Kidney glomerular epithelial cell (primary cell): ENCODE data around the gene CDCA4.
"Not testable (repeated sequence)": the region's sequence is repeated elsewhere in the genome, so short reads cannot be mapped to it uniquely, and the experiment has no call there.

ENCODE experiments used
- DNase-seq: peaks from one replicate; lab custom pipeline; 2025; lab: John Stamatoyannopoulos, UW

CDCA4 gene

DNA sequence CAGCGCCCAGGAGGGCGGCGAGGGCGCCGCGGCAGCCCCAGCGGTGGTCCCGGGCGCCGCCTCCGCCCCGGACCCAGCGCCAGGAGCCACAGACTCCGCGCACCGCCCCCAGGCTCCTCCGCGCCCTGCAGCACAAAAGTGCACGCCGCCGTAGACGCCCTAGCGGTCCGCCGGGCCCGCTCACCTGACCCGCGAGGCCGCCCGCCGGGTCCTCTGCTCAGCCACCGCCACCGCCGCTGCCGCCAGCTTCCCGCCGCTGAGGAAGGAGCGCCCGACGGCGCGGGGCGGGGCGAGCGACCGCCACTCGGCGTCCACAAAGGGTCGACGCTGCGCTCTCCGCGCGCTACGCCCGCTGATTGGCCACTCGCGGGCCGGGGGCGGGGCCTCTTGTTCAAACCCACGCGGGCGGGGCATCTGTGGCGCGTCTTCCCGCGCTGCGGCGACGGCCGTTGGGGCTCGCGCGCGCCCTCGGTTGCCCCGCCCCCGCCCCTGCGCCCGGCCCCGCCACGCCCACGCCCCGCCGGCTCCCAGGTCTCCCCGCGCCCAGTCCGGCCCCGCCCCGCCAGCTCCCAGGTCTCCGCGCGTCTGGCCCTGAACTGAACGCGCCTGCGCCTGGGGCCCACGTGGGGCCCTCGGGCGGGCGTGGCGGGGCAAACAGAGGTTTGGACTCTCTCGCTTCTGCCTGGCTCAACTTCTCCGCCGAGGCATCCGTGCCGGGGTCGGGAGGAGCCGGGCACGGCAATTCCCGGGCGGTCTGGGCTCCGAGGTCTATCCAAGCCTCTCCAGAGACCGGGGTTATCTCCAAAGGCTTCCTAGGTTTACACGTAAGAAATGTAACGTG is at the start of gene CDCA4:
TSS of gene CDCA4 (minus strand) at position 269 of the 841 bp plus-strand sequence. CDS start 9,154 bp downstream, outside the sequence.
- peak; percentile 93 for DNase-seq

DNA sequence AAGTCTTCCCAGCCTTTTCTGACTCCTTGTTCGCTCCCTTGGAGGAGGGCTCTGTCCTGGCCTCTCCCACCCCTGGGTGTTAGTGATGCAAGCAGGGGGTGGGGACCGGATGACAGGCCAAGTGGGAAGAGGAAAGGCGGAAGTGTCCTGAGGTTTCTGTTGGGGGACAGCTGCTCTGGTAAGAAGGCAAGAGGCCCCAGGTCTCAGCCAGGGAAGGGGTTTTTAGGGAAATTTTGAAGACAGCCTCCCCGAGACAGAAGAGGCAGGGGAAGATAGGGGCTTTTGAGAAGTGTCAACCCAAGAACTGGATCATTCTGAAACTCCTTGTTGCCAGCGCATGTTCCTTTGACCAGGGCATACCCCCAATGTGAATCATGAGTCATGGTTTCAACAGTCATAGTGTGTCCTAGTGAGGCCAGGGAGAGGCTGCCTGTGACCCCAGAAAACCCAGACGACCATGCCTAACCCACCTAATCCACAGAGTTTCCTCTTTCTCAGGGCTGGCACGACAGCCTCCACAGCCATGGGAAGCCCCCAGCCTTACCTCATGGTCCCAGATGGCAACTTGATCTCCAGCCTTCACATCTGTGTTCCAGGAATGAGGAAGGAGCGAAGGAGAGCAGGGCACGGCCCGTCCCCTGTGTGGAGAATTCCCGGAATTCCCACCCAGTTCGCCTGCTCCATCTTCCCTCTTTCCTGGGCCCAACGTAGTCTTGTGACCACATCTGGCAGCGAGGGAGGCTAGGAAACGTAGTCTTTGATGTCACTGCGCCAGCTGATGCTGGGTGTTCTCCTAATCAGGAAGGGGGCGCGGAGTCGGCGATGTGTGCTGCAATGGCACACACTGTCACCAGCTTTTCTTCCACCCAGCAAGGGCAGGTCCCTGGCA is 49.2 kb upstream of the CDCA4 start:
- no peak for DNase-seq

DNA sequence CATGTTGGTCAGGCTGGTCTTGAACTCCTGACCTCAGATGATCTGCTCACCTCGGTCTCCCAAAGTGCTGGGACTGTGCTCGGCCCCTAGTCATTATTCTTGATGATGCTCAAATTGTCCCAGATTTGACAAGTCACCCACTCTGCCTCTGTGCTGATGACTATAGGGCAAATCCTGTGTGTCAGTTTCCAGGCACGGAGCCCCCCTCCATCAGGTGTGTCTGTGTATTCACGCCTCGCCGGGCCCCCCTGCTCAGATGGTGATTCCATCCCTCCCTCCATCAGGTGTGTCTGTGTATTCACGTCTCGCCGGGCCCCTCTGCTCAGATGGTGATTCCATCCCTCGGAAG is 48.6 kb upstream of the CDCA4 start:
- DNase-seq, result no peak

GRCh38 chr14:105068818-105069217 is 47.9 kb upstream of the CDCA4 start:
- DNase-seq, result no peak

- no peak for DNase-seq
Observed at GRCh38 chr14:105067969-105068301, 47.1 kb upstream of the CDCA4 start.

- DNase-seq, result peak; percentile 39
Observed at GRCh38 chr14:105067140-105067968, 46.5 kb upstream of the CDCA4 start.

DNA sequence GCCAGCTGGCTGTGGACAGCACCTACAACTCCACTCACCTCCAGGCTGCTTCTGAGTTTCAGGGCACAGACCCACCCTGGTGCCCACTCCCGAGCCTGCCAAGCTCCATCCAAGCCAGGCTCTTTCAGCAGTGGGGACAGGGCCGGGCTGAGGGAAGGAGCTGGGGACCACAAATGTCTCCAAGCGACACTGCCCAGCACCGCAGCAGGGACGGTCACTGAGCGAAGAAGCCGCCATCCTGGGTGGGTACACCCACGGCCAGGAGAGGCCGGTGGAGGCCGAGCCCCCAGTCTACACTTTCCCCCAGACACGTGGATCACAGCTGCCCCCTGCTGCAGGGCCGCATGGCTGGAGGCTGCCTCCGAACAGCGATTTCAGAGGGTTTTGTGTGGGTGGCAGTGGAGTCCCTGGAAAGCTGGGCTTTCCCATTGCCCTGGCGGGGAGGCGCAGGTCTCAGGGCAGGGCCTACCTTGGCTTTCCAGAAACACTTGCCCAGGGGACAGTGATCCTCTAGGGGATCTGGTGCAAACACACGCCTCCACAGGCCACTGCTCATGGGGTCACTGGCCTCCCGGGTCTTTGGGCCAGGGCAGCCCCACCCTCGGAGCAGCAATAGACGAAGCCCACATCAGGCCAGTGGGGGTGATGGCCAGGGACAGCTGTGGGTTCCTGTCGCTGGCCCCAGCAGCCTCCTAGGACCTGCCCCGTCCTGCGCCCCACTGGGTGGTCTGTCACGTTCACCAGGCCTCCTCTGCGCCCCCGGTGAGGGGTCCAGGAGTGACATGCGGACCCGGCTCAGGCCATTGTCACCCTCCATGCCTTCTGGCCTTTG is 45.6 kb upstream of the CDCA4 start:
- DNase-seq, result no peak

GRCh38 chr14:105065280-105066228 is 44.7 kb upstream of the CDCA4 start, which contains the start of gene GPR132:
Gene GPR132 (minus strand): TSS chr14:105065430. CDS start chr14:105055420, 10,010 bp downstream.
- DNase-seq, result no peak

DNA sequence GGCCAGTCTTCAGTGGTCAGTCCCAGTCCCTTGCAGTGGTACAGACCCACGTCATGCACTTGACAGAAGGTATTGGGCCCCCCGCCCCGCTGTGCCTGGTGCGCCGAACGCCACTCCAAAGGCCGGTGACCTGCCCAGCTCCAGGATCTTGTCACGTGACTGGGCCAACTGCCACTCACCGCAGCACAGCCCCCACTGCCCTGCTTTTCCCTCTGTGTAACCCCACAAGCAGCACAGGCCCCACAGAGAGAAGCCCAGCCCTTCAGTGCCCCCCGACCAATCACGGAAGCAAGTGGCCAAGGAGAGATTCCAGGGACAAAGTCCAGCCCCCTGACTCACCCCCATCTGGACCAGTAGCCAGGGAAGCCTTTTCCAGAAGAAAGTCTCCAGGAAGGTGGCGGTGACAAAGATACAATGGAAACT is 43.8 kb upstream of the CDCA4 start:
- DNase-seq, result no peak

DNA sequence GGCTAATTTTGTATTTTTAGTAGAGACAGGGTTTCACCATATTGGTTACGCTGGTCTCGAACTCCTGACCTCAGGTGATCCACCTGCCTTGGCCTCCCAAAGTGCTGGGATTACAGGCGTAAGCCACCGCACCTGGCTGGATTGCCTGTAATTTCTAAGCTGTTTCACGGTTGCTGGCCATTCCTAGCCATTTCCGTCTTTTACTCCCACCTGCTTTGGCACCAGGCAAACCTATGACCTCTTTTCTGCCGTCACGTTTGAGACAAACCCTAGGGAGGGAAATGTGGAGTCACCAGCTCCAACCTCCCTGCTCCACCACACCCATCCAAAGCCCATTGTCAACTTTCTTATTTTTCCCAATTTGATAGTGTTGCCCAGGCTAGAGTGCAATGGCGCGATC is 43.1 kb upstream of the CDCA4 start:
- DNase-seq, result no peak

DNA sequence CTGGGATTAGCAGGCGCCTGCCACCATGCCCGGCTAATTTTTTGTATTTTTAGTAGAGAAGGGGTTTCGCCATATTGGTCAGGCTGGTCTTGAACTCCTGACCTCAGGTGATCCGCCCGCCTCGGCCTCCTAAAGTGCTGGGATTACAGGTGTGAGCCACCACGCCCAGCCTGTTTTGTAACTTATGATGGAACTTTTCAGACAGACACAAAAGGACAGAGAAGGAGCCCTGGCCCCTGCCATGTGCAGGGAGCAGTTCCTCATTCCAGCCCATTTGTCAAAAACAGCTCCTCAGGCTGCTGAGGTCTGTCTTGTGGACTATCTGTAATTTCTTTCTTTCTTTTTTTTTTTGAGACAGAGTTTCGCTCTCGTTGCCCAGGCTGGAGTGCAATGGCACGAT is 42.6 kb upstream of the CDCA4 start:
- not testable (repeated sequence) for DNase-seq

DNA sequence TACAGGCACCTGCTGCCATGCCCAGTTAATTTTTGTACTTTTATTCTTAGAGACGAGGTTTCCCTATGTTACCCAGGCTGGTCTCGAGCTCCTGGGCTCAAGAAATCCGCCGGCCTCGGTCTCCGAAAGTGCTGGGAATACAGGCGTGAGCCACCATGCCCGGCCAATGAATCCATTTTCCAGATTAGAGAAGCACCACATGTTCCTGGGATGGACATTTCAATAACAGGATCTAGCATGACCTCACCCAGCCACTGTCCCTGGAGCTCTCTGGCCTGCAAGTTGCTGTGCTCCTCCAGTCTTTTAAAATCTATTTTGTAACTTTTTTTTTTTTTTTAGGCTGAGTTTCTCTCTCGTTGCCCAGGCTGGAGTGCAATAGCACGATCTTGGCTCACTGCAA is 42.2 kb upstream of the CDCA4 start:
- DNase-seq, result no peak

DNA sequence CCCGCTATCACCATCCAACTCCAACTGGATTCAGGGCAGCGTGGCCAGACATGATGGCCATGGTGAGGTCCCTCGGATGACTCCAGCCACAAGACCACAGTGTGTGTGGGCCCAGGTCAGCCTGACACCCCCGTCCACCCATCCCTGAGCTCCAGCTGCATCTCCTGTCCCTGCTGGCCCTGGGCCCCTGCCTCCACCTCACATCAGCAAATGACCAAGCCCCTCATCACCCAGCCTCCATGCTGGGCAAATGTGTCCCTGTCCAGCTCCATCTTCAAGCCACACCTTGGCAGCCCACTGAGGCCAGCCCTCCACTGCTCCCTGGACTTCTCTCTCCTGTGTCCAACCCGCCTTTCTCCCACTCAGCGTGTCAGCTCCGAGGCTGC is 41.2 kb upstream of the CDCA4 start:
- no peak for DNase-seq

GRCh38 chr14:105061428-105062047 is 40.7 kb upstream of the CDCA4 start:
- DNase-seq, result no peak

DNA sequence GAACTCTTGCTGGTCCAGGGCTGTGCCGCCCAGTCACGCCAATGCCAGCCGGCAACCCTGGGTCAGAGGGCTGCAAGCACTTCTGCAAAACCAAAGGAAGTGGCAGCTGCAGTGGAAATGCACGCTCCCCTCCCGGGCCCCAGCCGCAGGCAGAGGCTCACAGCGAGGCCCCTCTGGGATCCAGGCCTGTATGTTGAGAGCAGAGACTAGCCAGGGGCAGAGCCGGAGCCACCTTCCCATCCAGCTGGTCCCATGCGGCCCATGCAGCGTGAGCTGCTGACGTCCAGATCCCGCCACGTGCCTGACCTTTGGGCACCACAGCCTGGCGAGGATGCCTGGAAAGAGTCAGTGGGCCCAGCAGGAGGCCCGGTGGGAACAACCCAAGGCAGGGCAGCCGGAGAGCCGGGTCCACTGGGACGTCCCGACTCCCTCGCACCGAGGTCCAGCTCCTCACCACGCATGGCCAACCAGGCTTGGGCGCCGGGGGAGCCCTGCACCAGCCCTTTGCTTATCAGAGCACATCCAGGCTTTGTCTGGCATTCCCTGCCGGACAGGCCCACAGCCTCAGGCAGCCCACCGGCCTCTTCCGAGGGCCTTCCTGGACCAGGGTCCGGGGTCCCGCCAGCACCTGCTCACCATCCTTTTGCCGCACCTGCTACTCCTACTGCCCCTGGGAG is 40.0 kb upstream of the CDCA4 start:
- no peak for DNase-seq

DNA sequence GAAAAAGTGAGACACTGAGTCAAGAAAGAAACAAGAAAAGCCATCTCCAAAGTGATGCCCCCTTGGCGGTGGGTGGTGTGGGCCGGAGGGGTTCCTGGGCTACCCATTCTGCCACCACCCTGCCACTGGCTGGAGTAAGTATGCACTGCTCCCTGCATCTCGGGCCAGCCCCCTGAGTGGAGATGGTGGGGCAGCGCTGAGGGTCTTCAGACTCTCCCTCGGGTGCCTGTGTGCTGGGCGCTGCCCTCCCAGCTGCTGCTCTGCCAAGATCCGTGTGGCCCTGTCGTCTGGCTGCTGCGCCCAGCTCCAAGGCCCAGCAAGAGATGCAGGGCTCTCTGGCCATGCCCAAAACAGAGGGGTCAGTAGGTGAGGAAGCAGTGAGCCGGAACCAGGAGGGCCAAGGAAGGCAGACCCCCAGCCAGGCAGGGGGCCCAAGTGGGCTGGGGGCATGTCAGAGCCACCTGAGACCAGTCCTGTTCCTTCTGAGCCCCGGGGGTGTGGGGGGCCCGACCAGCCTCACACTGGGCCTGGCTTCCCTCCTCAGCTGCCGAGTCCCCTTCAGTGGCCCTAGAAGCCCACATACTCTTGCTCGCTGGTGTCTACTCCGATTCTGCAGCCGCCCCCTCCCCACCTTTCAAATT is 39.2 kb upstream of the CDCA4 start:
- DNase-seq, result no peak

- no peak for DNase-seq
Observed at GRCh38 chr14:105059035-105059924, 38.4 kb upstream of the CDCA4 start.
